GM18505 (cell line): Measurements from ENCODE around the gene CAMTA1.

Source experiments
- ATAC-seq: cut with Tn5 transposase; IDR thresholded peaks from one replicate; pipeline ENCODE4 v1.9.1; 2021; ENCODE audit not compliant: unreplicated experiment
- POLR2A ChIP-seq: IDR thresholded peaks from 4 replicates; pipeline ENCODE4 v1.6.1; 2011; ENCODE audit warnings: borderline replicate concordance; ENCODE audit not compliant: insufficient read depth, insufficient read length; ENCODE audit errors: extremely low read depth

The CAMTA1 gene

GRCh38 chr1:7623842-7624241, 838.6 kb downstream of the CAMTA1 start:
- ATAC-seq = no peak
- TF ChIP-seq POLR2A = no peak

- TF ChIP-seq POLR2A = no peak
- no peak for ATAC-seq
Observed at GRCh38 chr1:7624791-7625355, 839.6 kb downstream of the CAMTA1 start.

GRCh38 chr1:7625401-7625800, 840.1 kb downstream of the CAMTA1 start:
- no peak for TF ChIP-seq POLR2A
- ATAC-seq = no peak

- no peak for ATAC-seq
- no peak for TF ChIP-seq POLR2A
Observed at GRCh38 chr1:7628273-7628672, 843.0 kb downstream of the CAMTA1 start.

GRCh38 chr1:7629011-7629410, 843.8 kb downstream of the CAMTA1 start:
- no peak for TF ChIP-seq POLR2A
- ATAC-seq = no peak

GRCh38 chr1:7629465-7630195, 844.4 kb downstream of the CAMTA1 start:
- TF ChIP-seq POLR2A = no peak
- no peak for ATAC-seq

- TF ChIP-seq POLR2A = no peak
- no peak for ATAC-seq
Observed at GRCh38 chr1:7630378-7630777, 845.1 kb downstream of the CAMTA1 start.

GRCh38 chr1:7632176-7632575, 846.9 kb downstream of the CAMTA1 start:
- no peak for ATAC-seq
- no peak for TF ChIP-seq POLR2A

- ATAC-seq = no peak
- TF ChIP-seq POLR2A = no peak
Observed at GRCh38 chr1:7632681-7633080, 847.4 kb downstream of the CAMTA1 start.

GRCh38 chr1:7633506-7634245, 848.4 kb downstream of the CAMTA1 start:
- no peak for ATAC-seq
- TF ChIP-seq POLR2A = no peak

GRCh38 chr1:7634546-7635240, 849.4 kb downstream of the CAMTA1 start:
- TF ChIP-seq POLR2A = no peak
- ATAC-seq = no peak

GRCh38 chr1:7636795-7637526, 851.7 kb downstream of the CAMTA1 start:
- no peak for ATAC-seq
- TF ChIP-seq POLR2A = no peak

- no peak for TF ChIP-seq POLR2A
- ATAC-seq = no peak
Observed at GRCh38 chr1:7638078-7638477, 852.8 kb downstream of the CAMTA1 start.

- no peak for ATAC-seq
- TF ChIP-seq POLR2A = no peak
Observed at GRCh38 chr1:7639435-7640131, 854.3 kb downstream of the CAMTA1 start.
